GM12864 (cell line): ENCODE results near the gene DENND10.
A peak's percentile ranks its signal among the peaks of the same experiment; 100 is the strongest.

ENCODE experiments used
- DNase-seq: peaks from one replicate; pipeline ENCODE4 v3.0.0-alpha.2; 2011; ENCODE audit warnings: low read depth
- H3K4me3 ChIP-seq: 2 replicates; pipeline ENCODE4 v1.5.1; 2011; ENCODE audit warnings: mild to moderate bottlenecking, low read depth, low read length, control low read depth
- TF ChIP-seq, protein P1 (sequence below): IDR thresholded peaks from 2 replicates; pipeline ENCODE4 v1.5.1; 2011; ENCODE audit warnings: low read depth, mild to moderate bottlenecking, moderate library complexity, low read length, control low read depth, inconsistent platforms; ENCODE audit errors: missing control alignments

Gene DENND10

DNA sequence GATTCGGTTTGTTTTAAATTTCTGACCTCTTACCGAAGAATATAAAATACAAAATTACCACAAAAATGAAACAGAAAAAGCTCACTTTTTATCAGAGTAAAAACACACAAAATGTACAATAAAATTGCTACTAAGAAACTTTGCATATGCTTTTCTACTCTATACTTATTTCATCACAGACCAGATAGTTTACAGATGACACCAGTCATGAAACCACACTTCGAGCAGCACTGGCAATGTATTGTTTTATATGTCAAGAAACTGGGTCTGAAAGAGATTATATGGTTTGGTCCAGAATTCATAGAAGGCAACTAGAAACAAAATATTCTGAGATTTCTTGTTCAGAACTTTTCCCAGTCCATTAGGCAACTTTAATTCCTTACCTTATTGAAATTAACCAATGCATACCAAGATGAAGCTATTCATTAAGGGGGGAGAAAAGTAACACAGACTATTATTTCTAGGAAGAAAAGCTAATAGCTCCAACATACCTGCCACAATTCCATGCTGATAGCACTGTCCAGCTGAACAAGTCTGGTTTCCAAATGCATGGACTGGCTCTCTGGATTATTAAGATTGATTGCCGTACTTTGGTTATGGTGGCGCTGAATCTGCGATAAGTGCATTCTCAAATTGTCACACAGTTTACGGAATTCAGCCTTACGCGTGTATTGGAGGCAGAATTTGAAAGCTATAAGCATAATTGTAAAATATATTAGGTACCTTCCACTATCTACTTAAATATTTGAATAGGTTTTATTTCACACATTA, 33.3 kb upstream of the DENND10 start:
- no peak overlapping the region for H3K4me3 ChIP-seq
- no peak for DNase-seq
- TF ChIP-seq, protein P1, sequence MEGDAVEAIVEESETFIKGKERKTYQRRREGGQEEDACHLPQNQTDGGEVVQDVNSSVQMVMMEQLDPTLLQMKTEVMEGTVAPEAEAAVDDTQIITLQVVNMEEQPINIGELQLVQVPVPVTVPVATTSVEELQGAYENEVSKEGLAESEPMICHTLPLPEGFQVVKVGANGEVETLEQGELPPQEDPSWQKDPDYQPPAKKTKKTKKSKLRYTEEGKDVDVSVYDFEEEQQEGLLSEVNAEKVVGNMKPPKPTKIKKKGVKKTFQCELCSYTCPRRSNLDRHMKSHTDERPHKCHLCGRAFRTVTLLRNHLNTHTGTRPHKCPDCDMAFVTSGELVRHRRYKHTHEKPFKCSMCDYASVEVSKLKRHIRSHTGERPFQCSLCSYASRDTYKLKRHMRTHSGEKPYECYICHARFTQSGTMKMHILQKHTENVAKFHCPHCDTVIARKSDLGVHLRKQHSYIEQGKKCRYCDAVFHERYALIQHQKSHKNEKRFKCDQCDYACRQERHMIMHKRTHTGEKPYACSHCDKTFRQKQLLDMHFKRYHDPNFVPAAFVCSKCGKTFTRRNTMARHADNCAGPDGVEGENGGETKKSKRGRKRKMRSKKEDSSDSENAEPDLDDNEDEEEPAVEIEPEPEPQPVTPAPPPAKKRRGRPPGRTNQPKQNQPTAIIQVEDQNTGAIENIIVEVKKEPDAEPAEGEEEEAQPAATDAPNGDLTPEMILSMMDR, result no peak

DNA sequence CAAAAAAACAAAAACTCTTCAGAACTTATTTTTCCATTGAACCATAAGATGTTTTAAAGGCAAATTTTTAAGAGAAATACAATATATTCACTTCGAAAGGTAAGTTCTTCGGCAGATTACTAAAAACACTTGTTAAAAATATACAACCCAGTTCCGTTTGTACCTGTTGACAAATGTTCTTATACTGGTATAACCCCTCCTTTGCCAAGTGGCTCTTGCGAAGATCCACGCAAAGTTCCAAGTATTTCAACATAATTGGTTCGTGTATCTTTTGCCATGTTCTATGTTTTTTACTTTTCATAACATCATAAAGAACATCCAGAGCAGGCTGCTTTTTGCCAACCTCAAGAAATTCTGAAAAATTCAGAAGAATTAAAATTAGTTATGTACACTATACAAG, 30.3 kb upstream of the DENND10 start:
- DNase-seq, result no peak
- no peak overlapping the region for H3K4me3 ChIP-seq
- TF ChIP-seq, protein P1, result no peak

DNA sequence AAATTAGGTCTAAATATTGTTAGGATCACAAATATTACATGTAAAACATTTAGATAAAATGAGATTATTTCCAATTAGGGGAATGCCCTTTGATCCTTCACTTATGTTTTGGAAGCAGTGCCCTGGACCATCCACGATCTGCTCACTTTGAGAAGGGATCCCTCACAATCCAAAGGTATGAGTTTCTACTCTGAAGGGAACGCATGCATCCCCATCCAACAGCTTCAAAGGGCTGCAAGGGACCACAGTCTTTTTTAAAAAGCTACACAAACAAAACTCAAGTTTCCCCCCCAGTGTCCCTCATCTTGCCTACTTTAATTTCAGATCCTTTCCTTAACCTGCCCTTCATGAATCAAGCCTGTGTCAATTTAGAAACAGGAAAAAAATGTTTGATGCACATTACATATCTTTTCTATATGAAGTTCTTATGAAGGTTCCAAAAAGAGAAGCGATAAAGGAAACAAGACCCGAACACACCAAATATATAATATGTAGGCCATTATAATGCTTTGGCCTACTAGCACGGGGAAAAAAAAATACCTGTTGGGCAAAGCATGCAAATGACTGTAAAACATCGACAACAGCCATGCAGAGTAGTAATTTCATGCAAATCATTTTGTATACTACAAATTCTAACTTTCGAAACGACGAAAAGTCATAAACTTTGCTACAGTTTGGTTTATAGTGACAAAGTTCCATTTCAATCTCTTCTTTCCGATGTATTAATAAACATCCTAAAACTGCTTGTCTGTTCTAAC, 25.3 kb upstream of the DENND10 start:
- DNase-seq, result no peak
- H3K4me3 ChIP-seq, result peak overlapping the region; percentile 94
- TF ChIP-seq, protein P1, result no peak

DNA sequence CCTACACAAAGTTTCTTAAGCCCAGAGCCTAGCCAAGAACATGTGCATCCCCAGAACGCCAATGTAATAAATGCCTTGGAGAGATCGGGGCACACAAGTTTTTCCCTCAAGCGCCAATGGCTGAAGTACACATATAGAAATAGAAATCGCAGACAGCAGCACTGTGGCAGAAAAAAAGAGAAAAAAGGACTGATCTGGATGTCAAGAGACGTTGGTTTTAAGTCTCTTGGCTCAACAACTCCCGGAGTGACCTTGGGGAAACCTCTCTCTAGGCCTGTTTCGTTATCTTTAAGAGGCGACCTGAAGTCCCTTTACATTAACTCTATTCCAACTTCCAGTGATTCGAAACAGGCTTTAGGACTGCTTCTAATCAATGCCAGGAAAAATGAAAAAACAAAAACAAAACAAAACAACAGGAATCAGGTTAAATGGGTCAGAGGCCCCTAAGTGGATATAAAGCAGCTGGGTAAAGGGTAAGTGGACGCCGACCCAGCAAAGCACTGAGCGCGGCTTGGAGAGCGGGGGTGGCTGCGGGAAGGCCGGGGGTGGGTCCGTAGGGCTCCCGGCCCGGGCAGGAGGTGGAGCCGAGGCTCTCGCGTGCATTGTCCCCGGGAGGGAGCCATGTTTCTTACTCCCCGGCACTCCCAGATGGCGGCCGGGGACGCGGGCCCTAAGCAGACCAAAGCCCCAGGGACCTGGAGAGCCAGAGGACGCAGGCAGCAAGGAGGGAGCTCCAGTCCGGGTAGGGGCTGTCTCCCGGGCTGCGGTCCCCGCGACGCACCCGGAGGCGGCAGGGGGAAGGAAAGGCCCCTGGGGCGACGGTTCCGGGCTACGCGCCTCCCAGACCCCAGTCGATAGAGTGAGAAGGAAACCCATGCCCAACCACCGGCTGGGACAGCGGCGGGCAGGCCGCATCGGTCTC, 24.1 kb upstream of the DENND10 start:
- H3K4me3 ChIP-seq, result peak overlapping the region; percentile 94
- TF ChIP-seq, protein P1, result no peak
- no peak for DNase-seq

DNA sequence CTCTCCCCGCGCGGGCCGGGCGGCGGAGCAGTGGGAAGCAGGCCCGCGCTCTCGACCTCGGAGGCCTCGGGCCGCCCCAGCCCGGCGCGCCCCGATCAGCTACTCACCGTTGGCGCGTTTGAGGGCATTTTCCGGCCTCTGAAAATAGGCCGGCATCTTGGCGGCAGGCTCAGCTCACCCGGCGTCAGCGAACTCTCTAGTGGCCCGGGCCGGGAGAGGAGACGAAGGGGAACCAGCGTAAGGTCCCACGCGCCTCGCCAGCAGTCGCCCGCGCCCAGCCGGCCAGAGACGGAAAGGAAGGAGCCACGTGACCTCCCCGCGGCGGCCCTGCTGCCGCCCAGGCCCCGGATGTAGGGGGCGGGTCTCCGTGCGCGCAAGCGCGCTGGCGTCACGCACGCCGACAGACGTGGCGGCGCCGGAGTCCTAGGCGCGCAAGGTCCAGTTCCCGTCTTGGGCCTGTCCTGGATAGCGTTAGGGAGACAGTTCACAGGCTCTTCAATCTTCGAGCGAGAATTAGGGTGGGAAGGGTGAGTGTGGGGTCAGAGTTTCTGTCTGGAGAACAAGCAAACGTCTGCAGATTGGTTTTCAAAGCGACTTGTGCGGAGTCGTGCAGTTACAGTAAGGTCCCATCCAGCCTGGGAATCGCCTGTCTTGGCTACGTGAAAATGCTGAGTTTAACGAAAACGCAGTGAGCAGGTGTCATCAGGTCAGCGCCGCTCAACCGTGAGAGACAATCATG, 23.2 kb upstream of the DENND10 start, which contains the start of gene EIF3A:
TSS of gene EIF3A (minus strand) at position 297 of the 739 bp plus-strand sequence. CDS start at position 156, 141 bp downstream.
- peak; percentile 63 for DNase-seq
- TF ChIP-seq, protein P1, result no peak
- peak within 1 kb of the TSS; percentile 94 for H3K4me3 ChIP-seq

DNA sequence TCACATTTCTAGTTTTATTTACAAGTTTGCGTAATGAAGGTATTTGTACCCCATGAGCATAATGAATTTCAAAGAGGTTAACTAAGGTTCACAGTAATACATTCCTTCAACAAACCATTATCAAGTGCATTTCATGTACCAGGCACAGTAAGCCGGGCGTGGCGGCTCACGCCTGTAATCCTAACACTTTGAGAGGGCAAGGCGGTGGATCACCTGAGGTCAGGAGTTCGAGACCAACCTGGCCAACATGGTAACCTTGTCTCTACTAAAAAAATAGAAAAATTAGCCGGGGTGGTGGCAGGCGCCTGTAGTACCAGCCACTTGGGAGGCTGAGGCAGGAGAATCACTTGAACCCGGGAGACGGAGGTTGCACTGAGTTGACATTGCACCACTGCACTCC, 19.0 kb upstream of the DENND10 start:
- TF ChIP-seq, protein P1, result no peak
- no peak for DNase-seq

More for the DNA sequence above, 19.0 kb upstream of the DENND10 start:
- no peak overlapping the region for H3K4me3 ChIP-seq
